ENCODE data around the gene CHIT1.
"Not testable (repeated sequence)": the region's sequence is repeated elsewhere in the genome, so short reads cannot be mapped to it uniquely, and the experiment has no call there.

GRCh38 chr1:203254782-203255181, 25.3 kb upstream of the CHIT1 start:
- TF ChIP-seq HCFC1 (IDR thresholded peaks at IDR 0.05; ENCODE audit: low read depth, low read length); ERF (CRISPR knock-in tag; IDR thresholded peaks at IDR 0.05); TAF1 (IDR thresholded peaks at IDR 0.05; ENCODE audit: control insufficient read depth, extremely low read depth, insufficient read depth, low read length, severe bottlenecking); CTCF (IDR thresholded peaks at IDR 0.05 in 2 of 3, conservative IDR thresholded peaks at IDR 0.05 in 1 of 3; ENCODE audit: insufficient read depth in 2 of 3, low read depth in 1 of 3, low read length in 3 of 3); SRSF3 (IDR thresholded peaks at IDR 0.05; ENCODE audit: insufficient read depth, low read length); MXI1 (IDR thresholded peaks at IDR 0.05; ENCODE audit: low read depth, low read length); ZNF3 (CRISPR knock-in tag; IDR thresholded peaks at IDR 0.05); ZNF609 (CRISPR knock-in tag; IDR thresholded peaks at IDR 0.05; ENCODE audit: borderline replicate concordance); FOXJ3 (CRISPR knock-in tag; IDR thresholded peaks at IDR 0.05); HES1 (IDR thresholded peaks at IDR 0.05; ENCODE audit: low read depth): not testable (repeated sequence)
